DMS79 (cell line): ENCODE data around the gene TMEM220.

ENCODE experiments used
- DNase-seq: peaks from one replicate; lab custom pipeline; 2025; lab: John Stamatoyannopoulos, UW

TMEM220 gene

DNA sequence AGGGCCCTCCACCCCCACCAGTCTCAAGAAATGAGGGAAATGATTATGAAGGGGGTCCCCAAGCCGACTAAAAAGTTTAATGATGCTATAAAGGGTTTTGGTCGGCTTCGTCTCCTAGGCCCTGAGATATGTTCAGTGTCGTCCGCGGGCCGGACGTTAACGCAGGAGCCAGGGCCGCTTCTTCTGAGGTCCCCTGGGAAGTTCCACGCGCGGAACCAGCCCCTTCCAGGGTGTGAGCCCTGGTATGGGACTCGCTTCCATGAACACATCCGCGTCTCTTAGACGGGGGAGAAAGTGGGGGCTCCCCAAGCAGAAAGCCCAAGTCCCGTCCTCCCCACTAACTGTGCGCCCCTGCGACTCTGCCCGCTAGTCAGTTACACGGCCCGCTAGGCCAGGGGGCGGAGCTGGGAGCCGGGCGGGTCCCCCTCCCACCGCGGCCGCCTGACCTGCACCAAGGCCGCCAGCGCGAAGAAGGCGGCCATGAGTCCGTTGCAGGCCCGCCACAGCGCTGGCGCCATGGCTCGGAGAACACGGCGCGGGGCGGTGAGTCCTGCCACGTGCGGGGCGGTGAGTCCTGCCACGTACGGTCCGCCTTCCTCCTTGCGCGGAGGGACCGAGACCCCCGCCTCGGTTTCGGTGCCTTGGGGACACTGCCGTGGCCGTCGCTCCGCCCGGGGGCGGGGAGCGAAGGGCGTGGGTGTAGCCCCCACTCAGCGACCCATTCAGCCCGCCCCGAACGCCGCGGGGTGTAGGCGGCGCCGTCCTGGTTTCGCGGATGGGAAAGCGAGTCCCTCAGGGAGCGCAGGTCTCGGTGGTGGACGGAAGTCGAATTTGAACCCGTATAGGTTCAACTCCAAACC is at the start of gene TMEM220:
Gene TMEM220, minus strand, starts transcription at position 690 of the 860 bp plus-strand sequence. Its CDS starts 172 bp downstream, at position 518.
- no peak for DNase-seq

DNA sequence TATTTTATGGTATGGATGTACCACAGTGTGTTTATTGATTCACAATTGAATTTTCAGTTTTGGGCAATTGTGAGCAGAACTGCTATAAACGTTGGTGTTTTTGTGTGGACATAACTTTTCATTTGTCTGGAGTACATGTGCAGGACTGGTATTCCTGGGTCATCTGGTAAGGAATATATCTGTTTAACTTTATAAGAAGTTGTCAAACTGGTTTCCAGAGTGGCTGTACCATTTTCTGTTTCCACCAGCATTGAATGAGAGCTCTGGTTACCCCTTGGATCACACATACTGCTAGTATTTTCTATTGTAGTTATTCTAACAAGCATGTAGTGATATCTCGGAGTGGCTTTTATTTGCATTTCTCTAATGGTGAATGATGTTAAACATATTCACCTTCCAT is 49.8 kb upstream of the TMEM220 start:
- DNase-seq, result no peak

DNA sequence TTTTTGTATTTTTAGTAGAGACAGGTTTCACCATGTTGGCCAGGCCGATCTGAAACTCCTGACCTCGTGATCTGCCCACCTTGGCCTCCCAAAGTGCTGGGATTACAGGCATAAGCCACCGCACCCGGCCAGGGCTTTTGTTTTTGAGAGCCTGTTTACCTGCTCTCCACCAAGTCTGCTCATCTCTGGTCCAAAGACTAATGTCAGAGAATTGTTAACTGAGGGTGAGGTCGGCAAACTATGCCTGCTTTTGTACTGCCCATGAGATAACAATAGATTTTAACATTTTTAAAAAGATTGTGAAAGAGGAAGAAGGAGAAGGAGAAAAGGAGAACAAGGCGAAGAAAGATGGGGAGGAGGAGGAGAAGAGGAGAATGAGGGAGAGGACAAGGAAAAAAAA is 48.1 kb upstream of the TMEM220 start:
- DNase-seq, result no peak

DNA sequence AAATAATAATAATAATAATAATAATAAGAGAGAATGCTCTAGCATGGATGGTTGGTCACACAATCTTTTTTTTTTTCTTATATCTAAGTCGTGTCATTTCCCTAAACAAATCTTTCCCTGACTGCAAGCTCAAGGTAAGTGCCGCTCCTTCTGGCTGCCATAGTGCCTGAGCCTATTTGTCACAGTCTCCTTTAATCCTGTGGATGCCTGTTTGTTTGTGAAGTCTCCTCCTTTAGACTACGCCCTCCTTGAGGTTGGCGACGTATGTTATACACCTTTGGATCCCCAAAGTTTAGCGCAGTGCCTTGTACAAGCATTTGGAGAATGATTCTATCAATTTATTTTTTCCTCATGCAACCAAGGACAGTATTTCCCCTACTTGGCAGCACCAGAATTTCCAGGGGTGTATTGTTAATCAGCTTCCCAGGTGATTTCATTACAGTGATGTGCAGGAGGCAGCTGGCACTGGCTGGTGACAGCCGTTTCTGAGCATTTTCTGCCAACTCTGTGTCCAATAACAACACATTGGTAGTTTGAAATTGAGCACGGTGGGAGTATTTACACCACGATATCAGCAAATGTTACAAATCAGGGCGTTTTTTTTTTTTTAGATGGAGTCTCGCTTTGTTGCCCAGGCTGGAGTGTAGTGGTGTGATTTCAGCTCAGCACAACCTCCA is 47.4 kb upstream of the TMEM220 start:
- DNase-seq, result no peak

DNA sequence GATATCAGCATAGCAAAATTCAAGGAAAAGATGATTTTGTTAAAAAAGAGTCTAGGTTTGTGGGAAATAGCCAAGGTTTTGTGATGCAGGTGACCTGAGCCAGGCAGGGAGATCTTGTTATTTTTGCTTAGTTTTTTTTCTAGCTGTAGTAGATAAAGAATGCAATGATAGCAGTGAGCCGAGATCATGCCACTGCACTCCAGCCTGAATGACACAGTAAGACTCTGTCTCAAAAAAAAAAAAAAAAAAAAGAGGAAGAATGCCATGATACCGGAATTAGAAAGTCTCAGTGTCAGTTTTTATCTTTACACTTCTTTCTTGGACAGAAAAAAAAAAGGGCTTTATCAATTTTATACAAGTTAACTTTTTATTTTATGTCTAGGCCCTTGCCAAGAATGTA is 46.6 kb upstream of the TMEM220 start:
- no peak for DNase-seq

DNA sequence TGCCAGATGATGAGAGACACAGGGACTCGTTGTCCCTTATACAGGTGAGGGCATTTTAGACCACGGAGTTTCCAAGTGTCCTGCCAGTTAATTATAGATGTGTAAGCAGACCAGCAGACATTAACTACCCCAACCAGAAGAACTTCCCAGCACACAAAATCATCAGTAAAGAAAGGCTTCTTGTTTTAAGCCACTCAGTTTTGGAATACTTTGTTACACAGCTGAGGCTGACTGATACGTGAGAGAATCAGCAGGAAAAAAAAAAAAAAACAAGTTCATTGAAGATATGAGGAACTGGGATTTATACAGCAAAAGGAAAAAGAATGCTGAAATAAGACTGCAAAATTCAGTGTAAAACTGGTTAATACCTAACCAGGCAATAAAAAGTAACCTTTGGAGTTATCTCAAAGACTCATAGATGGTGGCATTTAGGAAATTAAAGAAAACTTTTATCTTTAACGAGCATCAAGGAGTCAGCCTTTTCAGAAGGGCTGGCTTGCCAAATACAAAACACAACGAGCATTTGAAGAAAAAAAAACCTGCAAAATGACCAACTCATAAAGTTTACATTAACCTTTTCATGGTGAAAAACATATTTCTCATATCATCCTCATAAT is 46.0 kb upstream of the TMEM220 start:
- no peak for DNase-seq

DNA sequence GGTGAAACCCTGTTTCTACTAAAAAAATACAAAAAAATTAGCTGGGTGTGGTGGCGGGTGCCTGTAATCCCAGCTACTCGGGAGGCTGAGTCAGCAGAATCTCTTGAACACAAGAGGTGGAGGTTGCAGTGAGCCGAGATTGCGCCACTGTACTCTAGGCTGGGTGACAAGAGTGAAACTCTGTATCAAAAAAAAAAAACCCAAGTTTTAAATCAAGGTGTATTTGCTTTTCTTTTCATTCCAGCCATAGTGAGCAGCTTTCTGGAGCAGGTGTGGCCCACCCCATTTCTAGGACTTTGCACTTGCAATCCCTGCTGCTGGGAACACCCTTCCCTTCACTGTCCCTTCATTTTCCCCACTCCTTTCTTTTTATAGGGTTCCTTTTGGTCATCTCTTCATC is 45.2 kb upstream of the TMEM220 start:
- no peak for DNase-seq

DNA sequence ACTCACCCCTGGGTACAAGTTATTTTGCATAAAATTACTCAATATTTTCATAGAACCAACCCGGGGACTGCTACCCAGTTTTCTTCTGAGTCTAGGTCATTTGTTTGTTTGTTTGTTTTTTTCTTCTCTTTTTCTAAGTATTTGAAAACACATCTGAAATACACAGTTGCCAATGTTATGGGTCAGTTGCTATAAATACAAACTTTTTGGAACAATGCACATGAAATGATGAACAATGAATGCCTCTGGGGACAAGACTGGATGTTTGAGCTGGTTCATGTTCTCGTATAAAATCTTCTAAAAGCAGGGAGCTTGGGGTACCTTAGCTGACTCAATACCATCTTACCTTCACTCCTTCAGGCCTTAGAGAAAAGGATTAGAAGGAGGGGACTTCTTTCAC is 43.6 kb upstream of the TMEM220 start:
- DNase-seq, result no peak

DNA sequence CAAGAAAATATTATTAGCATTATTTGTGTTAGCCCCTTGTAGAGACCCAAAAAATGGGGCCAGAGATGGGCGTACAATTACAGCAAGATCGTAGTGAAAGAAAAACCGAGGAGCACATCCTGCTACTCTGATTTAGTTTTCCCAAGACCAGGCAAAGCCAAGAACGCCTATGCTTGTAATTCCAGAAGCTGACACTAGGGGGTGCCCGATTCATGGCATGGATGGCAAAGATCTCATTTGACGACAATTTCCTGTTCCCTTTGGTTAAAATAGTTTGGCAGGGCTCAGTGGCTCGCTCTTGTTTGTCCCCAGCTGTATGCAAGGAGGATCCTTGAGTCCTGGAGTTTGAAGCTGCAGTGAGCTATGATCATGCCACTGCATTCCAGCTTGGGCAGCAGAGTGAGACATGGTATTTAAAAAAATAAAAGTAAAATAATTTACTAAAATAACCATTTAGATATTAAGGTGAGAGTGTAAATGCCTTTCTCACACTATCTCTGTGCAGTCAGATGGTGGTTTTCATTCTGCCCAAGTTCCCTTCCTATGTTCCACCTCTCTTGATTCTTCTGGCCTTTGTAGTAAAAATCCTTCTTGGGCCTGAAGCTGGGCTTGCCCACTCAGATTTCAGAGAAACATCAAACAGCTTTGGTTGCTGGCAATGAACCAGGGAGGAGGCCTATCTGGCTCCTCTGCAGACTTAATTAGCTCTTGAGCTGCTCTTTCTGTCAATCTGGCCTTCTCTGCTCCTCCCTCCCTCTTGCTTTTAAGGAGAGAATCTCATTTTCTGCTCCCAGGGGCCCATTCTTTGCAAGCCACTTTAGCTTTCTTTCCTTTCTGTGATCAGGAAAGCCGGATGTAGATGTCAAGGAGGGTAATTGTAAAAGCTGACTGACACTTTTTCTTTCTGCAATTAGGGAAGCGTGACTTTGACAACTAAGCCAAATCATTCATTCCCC is 42.9 kb upstream of the TMEM220 start:
- DNase-seq, result no peak

DNA sequence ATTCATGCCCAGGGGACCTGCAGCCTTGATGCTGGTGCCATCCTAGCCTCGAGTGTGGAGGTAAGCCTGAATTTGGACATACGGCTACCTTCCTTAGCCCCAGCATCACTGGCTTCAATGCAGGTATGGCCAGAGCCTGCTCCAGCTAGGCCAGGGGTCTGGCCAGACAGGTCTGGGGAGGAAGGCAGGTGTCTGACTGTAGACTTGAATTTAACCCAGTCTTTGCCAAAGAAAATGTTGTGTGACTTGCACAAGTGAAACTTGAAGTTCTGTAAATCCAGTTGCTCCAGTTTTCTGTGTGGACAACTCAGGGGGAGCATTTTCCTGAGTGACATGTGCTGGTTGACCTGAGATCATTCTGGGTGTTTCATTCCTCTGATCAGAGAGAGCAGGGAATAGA is 41.3 kb upstream of the TMEM220 start:
- DNase-seq, result no peak

DNA sequence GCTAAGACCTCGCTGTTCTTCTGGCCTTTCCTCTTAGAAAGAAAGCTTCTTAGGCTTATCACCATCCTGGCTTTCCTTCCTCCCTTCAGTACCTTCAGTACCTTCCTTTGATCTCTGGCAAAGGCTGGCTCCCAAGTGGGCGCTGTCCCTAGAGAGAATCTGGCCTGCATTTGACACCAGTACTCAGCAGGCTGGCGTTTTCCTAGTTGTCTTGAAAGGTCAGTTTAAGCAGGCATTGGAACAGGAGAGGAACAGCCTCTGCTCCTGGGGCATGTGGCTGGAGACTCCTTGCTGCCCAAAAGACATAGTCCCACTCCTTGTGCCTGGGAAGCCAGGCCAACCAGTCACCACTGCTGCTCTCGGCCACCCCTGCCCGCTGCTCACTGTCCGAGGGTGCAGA is 40.0 kb upstream of the TMEM220 start:
- no peak for DNase-seq

DNA sequence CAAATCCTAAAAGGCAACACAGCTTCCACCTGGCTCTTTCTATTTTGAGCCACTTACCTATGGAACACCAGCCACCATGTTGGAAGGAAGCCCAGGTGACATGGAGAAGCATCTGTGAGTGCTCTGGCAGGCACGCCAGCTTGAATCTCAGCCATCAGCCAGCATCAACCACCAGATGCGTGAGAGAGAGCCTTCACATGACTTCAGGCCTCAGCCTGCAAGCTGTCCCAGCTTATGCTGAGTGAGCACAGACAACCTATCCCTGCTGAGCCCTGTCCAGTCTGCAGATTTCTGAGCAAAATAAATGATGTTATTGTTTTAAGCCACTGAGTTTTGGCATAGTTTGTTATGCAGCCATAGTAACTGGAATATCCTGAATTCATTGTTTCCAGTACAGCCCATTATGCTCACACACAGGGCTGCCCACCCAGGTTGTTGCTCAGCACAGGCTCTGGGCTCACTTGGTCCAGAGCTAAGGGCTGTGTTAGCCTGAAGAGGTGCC is 39.0 kb upstream of the TMEM220 start:
- no peak for DNase-seq

DNA sequence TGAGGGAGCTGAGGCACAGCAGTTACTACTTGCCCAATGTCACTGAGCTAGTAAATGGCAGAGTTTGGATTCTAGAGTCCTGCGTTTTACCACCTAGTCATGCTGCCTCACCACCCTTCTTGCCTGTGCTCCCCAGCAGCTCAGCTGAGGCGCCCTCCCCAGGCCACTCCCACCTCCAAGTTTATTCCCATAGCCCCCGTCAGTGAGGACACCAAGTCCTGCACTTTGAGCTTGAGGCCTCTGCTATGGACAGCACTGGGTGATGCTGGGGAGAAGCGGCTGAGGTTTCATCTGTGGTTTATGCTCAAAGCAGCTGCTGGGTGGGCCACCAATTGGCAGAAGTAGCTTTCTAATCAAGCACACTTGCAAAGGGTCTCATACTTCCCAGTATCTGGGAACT is 37.4 kb upstream of the TMEM220 start:
- DNase-seq, result no peak

DNA sequence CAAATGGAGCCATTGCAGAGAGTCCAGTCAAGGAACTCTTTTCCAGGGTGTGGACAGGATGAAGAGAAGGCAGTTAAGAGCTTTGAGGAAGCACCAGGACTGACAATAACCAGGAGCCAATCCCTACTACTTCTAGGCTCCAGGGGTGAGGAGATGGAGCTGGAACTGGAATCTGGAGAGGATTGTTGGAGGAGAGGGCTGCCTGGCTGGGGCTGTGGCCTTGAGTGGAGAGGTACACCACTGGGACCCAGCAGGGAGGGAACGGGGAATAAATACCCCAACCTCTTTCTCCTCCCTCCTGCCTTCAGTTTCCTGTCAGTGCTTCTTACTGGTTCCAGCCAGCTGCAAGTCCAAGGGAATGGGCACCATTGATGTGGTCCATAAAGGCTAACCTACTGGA is 32.2 kb upstream of the TMEM220 start:
- DNase-seq, result no peak

DNA sequence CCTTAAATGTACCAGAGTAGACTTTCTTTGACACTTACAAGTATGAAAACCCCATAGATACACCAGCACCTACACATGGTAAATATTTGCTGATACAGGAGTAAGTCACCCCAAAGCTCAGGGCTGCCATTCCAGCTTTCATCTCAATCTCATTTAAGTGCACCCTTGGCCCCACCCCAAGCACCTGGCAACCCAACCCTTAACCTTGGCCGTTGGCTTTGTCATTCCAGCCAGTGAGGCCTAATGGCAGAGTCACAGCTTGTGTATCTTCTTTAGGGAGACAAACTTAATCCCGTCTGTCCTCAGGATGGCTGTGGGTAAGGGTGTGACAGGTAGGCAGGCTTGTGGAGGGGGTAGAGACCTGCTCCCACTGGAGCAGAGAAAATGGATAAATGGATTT is 31.5 kb upstream of the TMEM220 start:
- no peak for DNase-seq

DNA sequence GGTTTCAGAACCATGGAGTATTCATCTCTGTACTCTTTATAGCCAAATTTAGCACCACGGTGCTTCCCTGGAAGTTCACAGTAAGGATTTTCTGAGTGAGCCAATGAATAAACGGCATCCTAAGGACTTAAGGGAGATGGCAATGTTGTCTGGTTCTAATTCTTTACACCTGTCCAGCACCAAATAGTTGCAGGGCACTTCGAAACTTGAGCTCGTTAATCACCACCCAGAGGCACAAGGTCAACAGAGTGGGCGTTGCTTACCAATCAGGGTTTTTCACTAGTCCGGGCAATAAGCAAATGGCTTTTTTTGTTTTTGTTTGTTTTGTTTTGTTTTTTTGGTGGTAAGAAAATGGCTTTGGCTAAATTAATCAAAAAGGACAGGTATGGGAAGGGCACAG is 28.2 kb upstream of the TMEM220 start:
- DNase-seq, result no peak

DNA sequence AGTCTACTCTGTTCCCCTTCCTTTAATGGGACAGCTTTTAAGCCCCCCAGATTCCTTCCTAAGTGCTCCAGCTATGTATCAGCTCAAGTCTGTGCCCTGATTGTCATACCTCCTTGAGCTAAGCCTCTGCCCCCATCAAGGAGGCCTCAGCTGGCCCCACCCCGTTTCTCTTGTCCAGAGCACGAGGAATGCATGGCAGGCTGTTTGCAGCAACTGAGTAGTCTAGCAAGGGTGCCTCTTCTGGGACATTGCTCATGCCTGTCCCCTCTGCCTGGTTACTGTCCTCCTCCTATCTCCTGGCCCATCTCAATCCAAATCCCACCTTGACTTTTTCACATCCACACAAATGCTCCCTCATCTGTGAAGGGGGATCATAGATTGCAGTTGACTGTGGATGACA is 27.8 kb upstream of the TMEM220 start:
- DNase-seq, result no peak

DNA sequence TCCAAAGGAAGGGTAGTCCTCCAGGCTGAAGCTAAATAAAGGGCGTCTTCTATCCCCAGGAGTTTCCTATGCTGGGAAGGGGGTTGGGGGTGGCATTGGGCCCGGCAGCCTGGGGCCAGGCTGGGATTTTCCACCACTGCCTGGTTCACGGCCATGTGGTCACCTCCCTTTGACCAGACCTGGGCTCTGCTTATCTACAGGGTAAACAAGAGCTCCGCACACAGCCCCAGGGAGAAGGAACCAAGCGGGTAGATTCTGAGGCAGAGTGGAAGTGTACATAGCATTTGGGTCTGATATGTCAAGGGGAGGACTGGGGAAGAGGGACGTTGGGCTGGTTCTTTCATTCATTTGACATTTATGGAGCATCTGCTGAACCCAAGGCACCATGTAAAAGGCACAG is 27.2 kb upstream of the TMEM220 start:
- no peak for DNase-seq

DNA sequence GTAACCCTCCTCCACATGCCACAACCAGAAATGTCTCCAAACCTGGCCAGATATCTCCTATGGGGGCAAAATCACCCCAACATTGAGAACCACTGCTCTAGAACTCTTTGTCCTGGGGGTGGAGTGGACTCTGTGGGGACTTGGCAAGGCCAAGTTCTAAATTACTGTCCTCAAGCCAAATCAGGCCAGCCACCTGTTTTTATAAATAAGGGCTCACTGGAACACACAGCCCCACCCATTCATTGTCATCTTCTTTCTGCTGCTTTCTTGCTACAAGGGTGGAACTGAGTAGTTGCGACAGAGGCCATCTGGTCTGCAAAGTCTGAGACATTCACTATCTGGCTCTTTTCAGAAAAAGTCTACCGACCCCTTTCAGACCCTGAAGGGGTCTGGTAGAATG is 26.8 kb upstream of the TMEM220 start:
- no peak for DNase-seq

DNA sequence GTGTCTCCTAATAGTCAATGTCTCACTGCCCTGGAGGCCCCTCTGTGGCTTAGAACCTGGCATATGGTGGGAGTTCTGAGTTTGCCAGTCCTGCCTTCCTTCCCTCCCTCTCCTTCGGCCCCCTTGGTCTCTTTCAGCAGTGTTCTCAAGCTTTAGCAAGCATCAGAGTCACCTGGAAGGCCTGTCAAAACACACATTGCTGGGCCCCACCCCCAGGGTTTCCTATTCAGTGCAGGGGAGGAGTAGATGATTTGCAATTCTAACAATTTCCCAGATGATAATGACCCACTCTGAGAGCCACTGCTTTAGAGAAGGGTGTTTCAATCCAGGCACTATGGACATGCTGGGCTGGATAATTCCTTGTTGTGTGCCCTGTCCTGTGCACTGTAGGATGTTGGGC is 26.4 kb upstream of the TMEM220 start:
- no peak for DNase-seq

DNA sequence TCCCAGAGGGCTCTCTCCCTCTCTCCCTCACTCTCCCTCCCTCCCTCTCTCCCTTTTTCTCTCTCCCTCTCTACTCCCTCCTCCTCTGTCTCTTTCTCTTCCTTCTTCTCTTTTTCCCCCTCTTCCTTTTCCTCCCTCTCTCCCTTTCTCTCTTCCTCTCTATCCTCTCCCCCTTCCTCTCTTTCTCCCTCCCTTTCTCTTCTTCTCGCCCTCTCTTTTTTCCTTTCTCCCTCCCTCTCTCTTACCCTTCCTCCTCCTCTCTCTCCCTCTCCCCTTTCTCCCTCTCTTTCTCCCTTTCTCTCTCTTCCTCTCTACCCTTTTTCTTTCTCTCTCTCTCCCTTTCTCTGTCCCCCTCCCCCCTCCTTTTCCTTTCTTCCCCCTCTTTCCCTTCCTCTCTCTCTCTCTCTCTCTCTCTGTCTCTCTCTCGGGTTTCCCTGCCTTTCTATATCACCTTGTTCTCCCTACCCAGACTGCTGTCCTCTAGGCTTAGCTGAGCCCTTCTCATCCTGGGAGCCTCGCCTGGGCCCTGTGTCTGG is 25.8 kb upstream of the TMEM220 start:
- no peak for DNase-seq
